HUES6 (cell line): ENCODE results near the gene COL27A1.

ENCODE experiments used
- H3K27ac ChIP-seq: 2 replicates; pipeline ENCODE4 v1.7.0; 2013; ENCODE audit warnings: low read depth, mild to moderate bottlenecking, low read length, inconsistent platforms
- H3K27me3 ChIP-seq: 2 replicates; pipeline ENCODE4 v1.6.1; 2013; ENCODE audit warnings: low read length; ENCODE audit not compliant: control insufficient read depth, insufficient read depth
- H3K36me3 ChIP-seq: 2 replicates; pipeline ENCODE4 v1.6.1; 2013; ENCODE audit warnings: low read length; ENCODE audit not compliant: control insufficient read depth, insufficient read depth
- H3K4me1 ChIP-seq: 2 replicates; pipeline ENCODE4 v1.6.1; 2013; ENCODE audit warnings: low read length; ENCODE audit not compliant: control insufficient read depth, insufficient read depth
- H3K4me3 ChIP-seq: 2 replicates; pipeline ENCODE4 v1.5.1; 2013; ENCODE audit warnings: low read depth, low read length
- H3K9ac ChIP-seq: one replicate; pipeline ENCODE4 v1.6.1; 2013; ENCODE audit warnings: mild to moderate bottlenecking, low read length
- H3K9me3 ChIP-seq: 2 replicates; pipeline ENCODE4 v1.6.1; 2013; ENCODE audit warnings: low read depth, low read length; ENCODE audit not compliant: control insufficient read depth, insufficient read depth

Gene COL27A1

GRCh38 chr9:114271556-114272510 lies 116.5 kb downstream of the COL27A1 start:
- Histone ChIP-seq H3K4me1 (no peaks in the 10 kb centered on the region), H3K9me3 (no peaks in the 10 kb centered on the region), H3K27ac (no peak overlapping the region), H3K9ac (no peak overlapping the region), H3K36me3 (peaks cover 20% of the 10 kb centered on the region; the same call in 1 of the 2 replicates), H3K4me3 (no peak overlapping the region), H3K27me3 (no peaks in the 10 kb centered on the region)

DNA sequence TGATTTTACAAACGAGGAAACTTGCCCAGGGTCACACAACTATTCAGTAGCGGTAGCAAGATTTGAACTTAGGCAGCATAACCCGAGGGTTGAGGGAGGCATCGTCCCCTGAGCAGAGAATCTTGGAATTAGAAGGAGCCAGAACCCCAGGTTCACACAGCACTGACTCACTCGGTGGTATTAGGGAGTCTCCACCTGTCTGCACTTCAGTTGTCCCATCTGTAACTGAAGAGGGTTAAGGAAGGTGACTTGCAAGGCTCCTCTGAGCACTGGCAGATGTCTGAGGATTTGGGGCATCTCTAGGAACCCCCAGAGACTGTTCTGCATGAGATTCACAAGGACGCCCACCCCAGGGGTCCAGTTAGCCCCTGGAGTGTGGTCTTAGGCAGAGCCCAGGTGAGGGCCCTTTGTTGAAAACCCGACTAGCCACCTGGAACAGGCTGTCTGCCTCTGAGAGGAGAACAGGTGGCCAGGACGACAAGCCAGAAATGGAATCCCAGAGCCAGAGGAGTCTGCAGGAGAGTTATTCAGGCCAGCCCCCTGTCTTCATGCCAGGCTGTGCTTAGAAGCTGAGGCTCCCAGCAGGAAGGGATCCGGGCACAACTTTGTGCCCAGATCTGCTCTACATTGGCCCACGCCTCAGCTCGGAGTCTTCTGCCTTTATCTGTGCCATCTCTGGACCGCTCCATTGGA lies 117.5 kb downstream of the COL27A1 start:
- no peaks in the 10 kb centered on the region for H3K27me3 ChIP-seq
- H3K4me3 ChIP-seq = no peak overlapping the region
- peaks cover 20% of the 10 kb centered on the region; the same call in 1 of the 2 replicates for H3K36me3 ChIP-seq
- no peaks in the 10 kb centered on the region; the same call in 1 of the 2 replicates for H3K4me1 ChIP-seq
- no peak overlapping the region for H3K9ac ChIP-seq
- no peaks in the 10 kb centered on the region for H3K9me3 ChIP-seq
- no peak overlapping the region for H3K27ac ChIP-seq

- Histone ChIP-seq H3K9ac (no peak overlapping the region), H3K4me1 (no peaks in the 10 kb centered on the region; the same call in 1 of the 2 replicates), H3K27ac (no peak overlapping the region), H3K27me3 (no peaks in the 10 kb centered on the region), H3K9me3 (no peaks in the 10 kb centered on the region), H3K36me3 (peaks cover 20% of the 10 kb centered on the region; the same call in 1 of the 2 replicates), H3K4me3 (no peak overlapping the region)
These were observed 118.1 kb downstream of the COL27A1 start for GRCh38 chr9:114273461-114273881.

- no peaks in the 10 kb centered on the region for H3K9me3 ChIP-seq
- H3K4me1 ChIP-seq = no peaks in the 10 kb centered on the region; the same call in 1 of the 2 replicates
- H3K4me3 ChIP-seq = no peak overlapping the region
- H3K27ac ChIP-seq = no peak overlapping the region
- peaks cover 22% of the 10 kb centered on the region for H3K36me3 ChIP-seq
- no peak overlapping the region for H3K9ac ChIP-seq
- H3K27me3 ChIP-seq = no peaks in the 10 kb centered on the region
These were observed 118.9 kb downstream of the COL27A1 start for GRCh38 chr9:114274217-114274616.

DNA sequence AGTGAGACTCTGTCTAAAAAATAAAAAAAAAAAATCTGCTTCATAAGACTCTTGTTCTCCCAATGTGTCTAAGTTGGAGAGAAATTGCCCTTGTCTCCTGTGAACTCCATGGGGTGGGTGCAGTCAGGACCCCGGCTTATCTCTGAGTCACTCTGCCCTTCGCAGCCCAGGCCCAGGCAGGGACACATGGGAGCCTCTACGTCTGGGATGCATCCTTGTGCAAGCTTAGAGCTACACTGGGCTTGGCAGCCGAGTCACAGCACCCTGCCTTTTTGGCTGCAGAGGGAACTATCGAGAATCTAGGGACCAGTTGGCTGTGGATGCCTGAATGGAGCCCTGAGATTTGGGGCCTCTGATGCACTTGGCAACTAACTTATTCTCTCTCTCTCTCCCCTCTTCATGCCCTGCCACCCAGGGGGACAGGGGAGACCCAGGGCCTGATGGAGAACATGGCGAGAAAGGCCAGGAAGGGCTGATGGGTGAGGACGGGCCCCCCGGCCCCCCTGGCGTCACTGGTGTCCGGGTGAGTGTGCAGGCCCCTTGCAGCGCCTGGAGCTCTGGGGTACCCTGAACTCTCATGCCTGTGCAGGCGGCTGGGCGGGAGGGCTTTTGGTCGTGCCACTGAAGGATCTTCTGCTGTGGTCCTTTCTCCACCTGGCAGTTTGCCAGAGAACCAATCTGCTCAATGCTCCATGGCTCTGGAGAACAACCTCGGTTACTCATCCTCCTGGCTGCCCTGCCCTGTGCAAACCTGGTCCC lies 120.1 kb downstream of the COL27A1 start:
- Histone ChIP-seq H3K4me1 (no peaks in the 10 kb centered on the region; the same call in 1 of the 2 replicates), H3K27ac (no peak overlapping the region), H3K4me3 (no peak overlapping the region), H3K27me3 (no peaks in the 10 kb centered on the region), H3K9me3 (no peaks in the 10 kb centered on the region), H3K9ac (no peak overlapping the region), H3K36me3 (peaks cover 18% of the 10 kb centered on the region)

DNA sequence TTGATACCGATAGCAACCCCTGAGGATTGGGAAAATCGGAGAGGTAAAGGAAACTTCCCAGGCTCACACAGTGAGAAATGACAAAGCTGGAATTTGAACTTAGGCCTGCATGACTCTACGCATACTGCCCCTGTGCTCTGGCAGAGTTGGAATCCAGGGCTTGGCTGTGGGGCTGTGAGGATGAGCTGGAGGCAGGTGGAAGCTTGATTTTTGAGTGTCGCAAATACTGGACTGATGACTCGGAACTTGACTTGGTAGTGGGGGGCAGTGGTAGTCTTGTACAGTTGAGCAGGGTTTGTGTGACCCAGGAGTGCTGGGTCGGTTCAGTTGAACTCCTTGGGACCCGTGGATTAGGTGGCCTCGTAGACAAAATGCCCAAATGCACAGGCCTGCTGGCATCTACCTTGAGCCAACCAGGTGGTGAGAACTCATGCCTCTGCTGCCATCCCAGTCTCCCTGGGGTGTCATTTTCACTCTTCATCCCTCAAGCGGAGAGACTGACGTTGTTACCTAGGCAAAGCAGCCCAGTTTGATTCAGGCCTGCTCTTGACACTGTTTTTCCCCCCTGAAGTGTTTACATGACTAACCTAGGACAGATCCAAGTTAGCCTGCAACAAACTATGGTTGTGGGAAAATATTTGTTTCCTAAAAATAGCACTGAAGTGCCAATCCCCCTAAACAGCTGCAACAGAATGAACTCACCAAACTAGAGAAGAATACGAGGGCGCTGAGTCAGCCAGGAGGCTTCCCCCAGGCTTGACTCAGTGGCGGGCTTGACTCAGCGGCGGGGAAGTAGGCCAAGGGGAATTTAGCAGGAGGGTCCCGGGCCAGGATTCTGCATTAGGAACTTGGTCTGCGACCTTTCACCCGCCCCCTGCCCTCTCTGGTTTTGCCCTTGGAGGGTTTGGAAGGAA lies 121.8 kb downstream of the COL27A1 start:
- no peak overlapping the region for H3K9ac ChIP-seq
- no peaks in the 10 kb centered on the region for H3K27me3 ChIP-seq
- H3K4me3 ChIP-seq = no peak overlapping the region
- H3K9me3 ChIP-seq = no peaks in the 10 kb centered on the region
- no peak overlapping the region for H3K27ac ChIP-seq
- H3K36me3 ChIP-seq = peaks cover 14% of the 10 kb centered on the region
- H3K4me1 ChIP-seq = no peaks in the 10 kb centered on the region; the same call in 1 of the 2 replicates

DNA sequence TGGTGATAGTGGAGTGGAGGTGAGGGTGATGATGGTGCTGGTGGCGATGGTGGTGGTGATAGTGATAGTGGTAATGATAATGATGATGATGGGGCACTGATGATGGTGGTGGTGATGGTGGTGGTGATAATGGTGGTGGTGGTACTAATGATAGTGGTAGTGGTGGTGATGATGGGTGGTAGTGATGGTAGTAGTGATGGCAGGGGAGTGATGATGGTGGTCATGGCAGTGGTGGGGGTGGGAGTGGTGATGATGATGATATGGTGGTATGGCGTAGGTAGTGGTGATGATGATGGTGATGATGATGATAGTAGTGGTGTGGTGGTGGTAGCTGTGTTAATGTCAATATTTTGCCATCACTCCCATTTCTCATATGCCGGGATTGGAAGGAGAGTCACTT lies 123.0 kb downstream of the COL27A1 start:
- Histone ChIP-seq H3K4me1 (no peaks in the 10 kb centered on the region; the same call in 1 of the 2 replicates), H3K36me3 (peaks cover 14% of the 10 kb centered on the region), H3K27ac (no peak overlapping the region), H3K9me3 (no peaks in the 10 kb centered on the region), H3K4me3 (no peak overlapping the region), H3K9ac (no peak overlapping the region), H3K27me3 (no peaks in the 10 kb centered on the region)

GRCh38 chr9:114278881-114279570 lies 123.7 kb downstream of the COL27A1 start:
- no peak overlapping the region for H3K4me3 ChIP-seq
- H3K9ac ChIP-seq = no peak overlapping the region
- peaks cover 10% of the 10 kb centered on the region for H3K36me3 ChIP-seq
- no peaks in the 10 kb centered on the region; the same call in 1 of the 2 replicates for H3K4me1 ChIP-seq
- H3K27me3 ChIP-seq = no peaks in the 10 kb centered on the region
- H3K27ac ChIP-seq = no peak overlapping the region
- H3K9me3 ChIP-seq = no peaks in the 10 kb centered on the region

- Histone ChIP-seq H3K36me3 (peaks cover 13% of the 10 kb centered on the region), H3K27me3 (no peaks in the 10 kb centered on the region), H3K9ac (no peak overlapping the region), H3K4me3 (no peak overlapping the region), H3K9me3 (no peaks in the 10 kb centered on the region), H3K27ac (no peak overlapping the region), H3K4me1 (no peaks in the 10 kb centered on the region; the same call in 1 of the 2 replicates)
These were observed 124.4 kb downstream of the COL27A1 start for GRCh38 chr9:114279693-114280092.
